Measurements from ENCODE around the gene TTLL8. TPM values are rescaled to one million over a fixed set of nuclear protein-coding genes. Genes with fewer than 3 reads are reported as not detected.

Gene TTLL8
- total RNA-seq, 1 donor from 2014 or later, result not detected

DNA sequence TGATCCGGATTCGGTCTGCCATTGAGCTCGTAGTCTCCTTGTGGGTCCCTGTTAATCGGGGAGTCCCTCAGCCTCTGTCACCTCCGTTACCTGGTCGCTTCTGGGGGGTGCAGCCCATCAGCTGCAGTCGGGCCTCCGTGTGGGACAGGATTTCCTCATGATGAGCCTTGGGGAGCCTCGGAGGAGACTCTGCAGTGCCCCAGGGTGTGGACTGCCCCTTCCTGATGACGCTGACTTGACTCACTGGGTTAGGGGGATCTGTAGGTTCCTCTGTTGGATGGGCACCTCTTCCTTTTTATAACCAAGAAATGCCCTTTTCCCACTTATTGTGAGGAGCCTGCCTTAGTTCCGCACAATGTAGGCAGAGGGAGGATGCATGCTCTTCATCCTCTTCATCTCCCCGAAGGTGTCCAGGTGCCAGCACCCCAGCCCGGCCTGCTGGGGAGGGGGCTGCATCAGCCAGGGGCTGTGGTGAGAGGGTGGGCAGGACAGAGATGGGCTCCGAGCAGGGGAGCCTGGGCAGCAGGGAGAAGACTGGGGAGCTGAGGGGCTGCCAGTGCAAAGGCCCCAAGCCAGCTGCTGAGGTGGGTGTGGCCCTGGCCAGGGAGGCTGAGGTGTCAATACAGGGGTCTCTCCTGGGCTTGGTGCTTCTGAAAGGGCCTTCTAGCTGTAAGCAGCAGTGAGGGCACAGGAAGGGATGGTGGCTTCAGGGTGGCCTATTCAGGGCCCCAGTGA lies 13.5 kb upstream of the TTLL8 start:
- no peaks in the 10 kb centered on the region for H3K4me1 ChIP-seq
- no peaks in the 10 kb centered on the region for H3K9me3 ChIP-seq (replicated peaks)
- TF ChIP-seq, protein P1, sequence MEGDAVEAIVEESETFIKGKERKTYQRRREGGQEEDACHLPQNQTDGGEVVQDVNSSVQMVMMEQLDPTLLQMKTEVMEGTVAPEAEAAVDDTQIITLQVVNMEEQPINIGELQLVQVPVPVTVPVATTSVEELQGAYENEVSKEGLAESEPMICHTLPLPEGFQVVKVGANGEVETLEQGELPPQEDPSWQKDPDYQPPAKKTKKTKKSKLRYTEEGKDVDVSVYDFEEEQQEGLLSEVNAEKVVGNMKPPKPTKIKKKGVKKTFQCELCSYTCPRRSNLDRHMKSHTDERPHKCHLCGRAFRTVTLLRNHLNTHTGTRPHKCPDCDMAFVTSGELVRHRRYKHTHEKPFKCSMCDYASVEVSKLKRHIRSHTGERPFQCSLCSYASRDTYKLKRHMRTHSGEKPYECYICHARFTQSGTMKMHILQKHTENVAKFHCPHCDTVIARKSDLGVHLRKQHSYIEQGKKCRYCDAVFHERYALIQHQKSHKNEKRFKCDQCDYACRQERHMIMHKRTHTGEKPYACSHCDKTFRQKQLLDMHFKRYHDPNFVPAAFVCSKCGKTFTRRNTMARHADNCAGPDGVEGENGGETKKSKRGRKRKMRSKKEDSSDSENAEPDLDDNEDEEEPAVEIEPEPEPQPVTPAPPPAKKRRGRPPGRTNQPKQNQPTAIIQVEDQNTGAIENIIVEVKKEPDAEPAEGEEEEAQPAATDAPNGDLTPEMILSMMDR (IDR thresholded peaks at IDR 0.05; ENCODE audit: borderline replicate concordance), result no peak
- no peak overlapping the region for H3K27ac ChIP-seq (replicated peaks)
- no peak for DNase-seq
- no peak overlapping the region for H3K4me3 ChIP-seq
- H3K27me3 ChIP-seq (ENCODE audit: low read depth), result peaks cover 55% of the 10 kb centered on the region
- no peaks in the 10 kb centered on the region for H3K36me3 ChIP-seq
- intact Hi-C loops (cut with micrococcal nuclease), result no loop called here

DNA sequence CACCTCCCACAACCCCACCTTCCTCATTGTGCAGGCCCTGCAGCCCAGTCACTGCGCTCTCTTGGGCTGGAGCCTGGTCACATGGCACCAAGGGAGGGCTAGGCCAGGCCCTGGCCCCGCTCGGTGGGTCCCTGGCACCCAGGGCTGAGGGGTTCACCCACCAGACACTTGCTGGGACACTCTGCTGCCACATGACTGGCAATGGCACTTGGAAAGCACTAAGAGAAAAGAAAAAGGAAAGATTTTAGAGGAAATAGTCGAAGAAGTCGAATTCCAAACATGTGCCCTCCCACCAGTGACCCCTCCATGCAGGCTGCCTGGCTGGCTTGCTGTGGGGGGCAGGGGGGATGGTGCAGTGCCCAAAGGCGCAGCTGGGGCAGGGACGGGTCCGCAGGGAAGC lies 12.3 kb upstream of the TTLL8 start:
- DNase-seq, result no peak
- no peak overlapping the region for H3K4me3 ChIP-seq
- intact Hi-C loops (cut with micrococcal nuclease), result no loop called here
- TF ChIP-seq, protein P1 (IDR thresholded peaks at IDR 0.05; ENCODE audit: borderline replicate concordance), result no peak
- H3K4me1 ChIP-seq, result no peaks in the 10 kb centered on the region
- no peak overlapping the region for H3K27ac ChIP-seq (replicated peaks)
- H3K36me3 ChIP-seq, result no peaks in the 10 kb centered on the region
- H3K9me3 ChIP-seq (replicated peaks), result no peaks in the 10 kb centered on the region
- peaks cover 67% of the 10 kb centered on the region for H3K27me3 ChIP-seq (ENCODE audit: low read depth)

DNA sequence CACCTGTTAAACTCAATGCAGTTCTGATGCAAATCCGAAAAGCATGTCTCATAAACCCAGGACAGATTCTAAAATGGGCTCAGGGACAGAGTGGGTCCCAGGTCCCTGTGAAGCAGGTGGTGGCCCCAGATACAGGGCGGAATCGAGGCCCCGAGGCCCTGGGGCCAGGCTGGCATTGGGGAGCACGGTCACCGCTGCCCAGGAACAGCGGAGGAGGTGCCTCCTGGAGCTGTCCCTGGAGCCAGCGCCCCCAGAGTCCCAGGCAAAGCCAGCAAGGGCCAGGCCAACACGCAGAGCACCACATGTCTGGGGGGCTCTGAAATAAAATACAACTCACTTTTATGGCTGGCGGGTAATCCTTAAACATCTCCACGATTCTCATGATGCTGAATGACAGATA lies 10.0 kb upstream of the TTLL8 start:
- H3K27ac ChIP-seq (replicated peaks), result no peak overlapping the region
- no peak overlapping the region for H3K4me3 ChIP-seq
- intact Hi-C loops (cut with micrococcal nuclease), result no loop called here
- no peaks in the 10 kb centered on the region for H3K4me1 ChIP-seq
- peaks cover 69% of the 10 kb centered on the region for H3K27me3 ChIP-seq (ENCODE audit: low read depth)
- no peak for DNase-seq
- TF ChIP-seq, protein P1 (IDR thresholded peaks at IDR 0.05; ENCODE audit: borderline replicate concordance), result no peak
- H3K9me3 ChIP-seq (replicated peaks), result no peaks in the 10 kb centered on the region
- no peaks in the 10 kb centered on the region for H3K36me3 ChIP-seq

DNA sequence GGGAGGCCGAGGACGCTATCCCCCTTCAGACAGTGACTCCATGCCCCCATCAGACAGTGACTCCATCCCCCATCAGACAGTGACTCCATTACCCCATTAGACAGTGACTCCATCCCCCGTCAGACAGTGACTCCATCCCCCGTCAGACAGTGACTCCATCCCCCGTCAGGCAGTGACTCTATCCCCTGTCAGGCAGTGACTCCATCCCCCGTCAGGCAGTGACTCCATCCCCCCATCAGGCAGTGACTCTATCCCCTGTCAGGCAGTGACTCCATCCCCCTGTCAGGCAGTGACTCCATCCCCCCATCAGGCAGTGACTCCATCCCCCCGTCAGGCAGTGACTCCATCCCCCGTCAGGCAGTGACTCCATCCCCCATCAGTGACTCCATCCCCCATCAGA lies 9.1 kb upstream of the TTLL8 start:
- Histone ChIP-seq H3K4me3 (no peak overlapping the region), H3K27me3 (ENCODE audit: low read depth) (peaks cover 69% of the 10 kb centered on the region), H3K36me3 (no peaks in the 10 kb centered on the region), H3K27ac (replicated peaks) (no peak overlapping the region), H3K4me1 (no peaks in the 10 kb centered on the region), H3K9me3 (replicated peaks) (no peaks in the 10 kb centered on the region)
- TF ChIP-seq, protein P1 (IDR thresholded peaks at IDR 0.05; ENCODE audit: borderline replicate concordance), result no peak
- DNase-seq, result no peak
- intact Hi-C loops (cut with micrococcal nuclease), result no loop called here

DNA sequence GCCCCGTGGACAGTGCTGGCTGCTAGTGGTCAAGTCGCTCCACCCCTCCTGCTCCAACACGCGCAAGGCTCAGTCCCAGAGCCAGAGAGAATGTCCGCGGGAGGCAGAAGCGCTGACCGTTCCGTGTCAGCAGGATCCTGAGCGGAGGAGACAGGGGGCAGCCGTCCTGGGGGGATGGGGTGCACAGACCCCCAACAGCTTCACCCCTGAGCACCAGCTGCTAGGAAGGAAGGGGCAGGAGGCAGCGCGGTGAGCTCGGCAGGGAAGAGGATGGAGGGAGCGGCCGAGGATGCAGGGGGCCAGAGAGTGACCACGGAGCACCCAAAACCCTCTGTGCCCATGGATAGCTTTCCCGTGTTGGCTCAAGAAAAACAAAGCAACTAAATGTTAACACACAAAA lies 6.4 kb upstream of the TTLL8 start:
- H3K27me3 ChIP-seq (ENCODE audit: low read depth), result peaks cover 71% of the 10 kb centered on the region
- H3K4me3 ChIP-seq, result no peak overlapping the region
- TF ChIP-seq, protein P1 (IDR thresholded peaks at IDR 0.05; ENCODE audit: borderline replicate concordance), result no peak
- H3K4me1 ChIP-seq, result peaks cover 5% of the 10 kb centered on the region
- no peaks in the 10 kb centered on the region for H3K36me3 ChIP-seq
- intact Hi-C loops (cut with micrococcal nuclease), result no loop called here
- no peak for DNase-seq
- no peaks in the 10 kb centered on the region for H3K9me3 ChIP-seq (replicated peaks)
- H3K27ac ChIP-seq (replicated peaks), result no peak overlapping the region

Measured in left ventricle myocardium inferior (tissue), 1 donor.